HG03460 (cell line): Measurements from ENCODE around the gene XRN1.
"Not testable (repeated sequence)": the region's sequence is repeated elsewhere in the genome, so short reads cannot be mapped to it uniquely, and the experiment has no call there.

Experiments used
- ATAC-seq: cut with Tn5 transposase; IDR thresholded peaks from one replicate; pipeline ENCODE4 v1.9.1; 2021; ENCODE audit not compliant: unreplicated experiment

Gene XRN1

GRCh38 chr3:142447852-142448823 is at the start of gene XRN1:
XRN1 (minus strand) TSS chr3:142448037; CDS start chr3:142447944, 93 bp downstream.
- peak; percentile 84 for ATAC-seq

- no peak for ATAC-seq
Measured at GRCh38 chr3:142495103-142495502, 47.3 kb upstream of the XRN1 start.

GRCh38 chr3:142492184-142492583 is 44.3 kb upstream of the XRN1 start:
- ATAC-seq, result no peak

GRCh38 chr3:142489572-142490323 is 41.9 kb upstream of the XRN1 start:
- ATAC-seq, result no peak

- ATAC-seq, result no peak
Measured at GRCh38 chr3:142484912-142485435, 37.1 kb upstream of the XRN1 start.

- ATAC-seq, result no peak
Measured at GRCh38 chr3:142481196-142481595, 33.4 kb upstream of the XRN1 start.

- no peak for ATAC-seq
Measured at GRCh38 chr3:142470826-142471225, 23.0 kb upstream of the XRN1 start.

GRCh38 chr3:142468456-142468855 is 20.6 kb upstream of the XRN1 start:
- ATAC-seq, result no peak

- ATAC-seq, result no peak
Measured at GRCh38 chr3:142467768-142468167, 19.9 kb upstream of the XRN1 start.

GRCh38 chr3:142460689-142461088 is 12.9 kb upstream of the XRN1 start:
- no peak for ATAC-seq

GRCh38 chr3:142459929-142460328 is 12.1 kb upstream of the XRN1 start:
- no peak for ATAC-seq

GRCh38 chr3:142459096-142459495 is 11.3 kb upstream of the XRN1 start:
- no peak for ATAC-seq

- ATAC-seq, result no peak
Measured at GRCh38 chr3:142450881-142451280, 3.0 kb upstream of the XRN1 start.

GRCh38 chr3:142450189-142450588 is 2.4 kb upstream of the XRN1 start:
- ATAC-seq, result no peak

GRCh38 chr3:142447301-142447851 is 461 bp downstream of the XRN1 start:
- ATAC-seq, result peak; percentile 34

- peak; percentile 50 for ATAC-seq
Measured at GRCh38 chr3:142445816-142446254, 2.0 kb downstream of the XRN1 start.

GRCh38 chr3:142444343-142444742 is 3.5 kb downstream of the XRN1 start:
- no peak for ATAC-seq

GRCh38 chr3:142443060-142443459 is 4.8 kb downstream of the XRN1 start:
- not testable (repeated sequence) for ATAC-seq

GRCh38 chr3:142439499-142440220 is 8.2 kb downstream of the XRN1 start:
- not testable (repeated sequence) for ATAC-seq

- not testable (repeated sequence) for ATAC-seq
Measured at GRCh38 chr3:142438096-142438495, 9.7 kb downstream of the XRN1 start.
